DOHH2 (cell line): ENCODE measurements around the gene PAQR9.

Experiments used
- H3F3A ChIP-seq: fragments of 200-600 bp; sonication (generic), shearing (Covaris generic); 2 replicates; pipeline ENCODE4 v1.6.0; 2016; ENCODE audit warnings: antibody characterized with exemption, mild to moderate bottlenecking; ENCODE audit not compliant: control insufficient read depth, insufficient read depth
- H3K27ac ChIP-seq: fragments of 200-600 bp; sonication (generic); 2 replicates; pipeline ENCODE4 v1.5.1; 2014; ENCODE audit warnings: low read depth, mild to moderate bottlenecking, low read length, moderate library complexity
- H3K27me3 ChIP-seq: fragments of 200-600 bp; sonication (generic); 2 replicates; pipeline ENCODE4 v1.6.1; 2014; ENCODE audit warnings: mild to moderate bottlenecking, low read length, mixed read lengths; ENCODE audit not compliant: control insufficient read depth
- H3K36me3 ChIP-seq: fragments of 200-600 bp; sonication (generic); 2 replicates; pipeline ENCODE4 v1.6.1; 2014; ENCODE audit warnings: mild to moderate bottlenecking, low read length, moderate library complexity, mixed read lengths; ENCODE audit not compliant: control insufficient read depth
- H3K4me1 ChIP-seq: fragments of 200-600 bp; sonication (generic); 2 replicates; pipeline ENCODE4 v1.6.1; 2014; ENCODE audit warnings: mild to moderate bottlenecking, low read length, mixed read lengths; ENCODE audit not compliant: control insufficient read depth
- H3K4me2 ChIP-seq: fragments of 200-600 bp; sonication (generic); 2 replicates; pipeline ENCODE4 v1.6.0; 2014; ENCODE audit warnings: mild to moderate bottlenecking, low read length, moderate library complexity
- H3K4me3 ChIP-seq: fragments of 200-600 bp; sonication (generic); 2 replicates; pipeline ENCODE4 v1.5.1; 2014; ENCODE audit warnings: mild to moderate bottlenecking, low read length, mixed read lengths
- H3K79me2 ChIP-seq: fragments of 200-600 bp; sonication (generic); 2 replicates; pipeline ENCODE4 v1.6.1; 2014; ENCODE audit warnings: mild to moderate bottlenecking, low read length, mixed read lengths; ENCODE audit not compliant: control insufficient read depth
- H3K9me2 ChIP-seq: fragments of 200-600 bp; sonication (generic); replicated peaks from 2 replicates; pipeline ENCODE4 v1.6.1; 2014; ENCODE audit warnings: mild to moderate bottlenecking, low read length, mixed read lengths; ENCODE audit not compliant: control insufficient read depth
- H3K9me3 ChIP-seq: fragments of 200-600 bp; sonication (generic); 2 replicates; pipeline ENCODE4 v1.6.1; 2014; ENCODE audit warnings: antibody characterized with exemption, low read length, mixed read lengths; ENCODE audit not compliant: control insufficient read depth, insufficient read depth
- H4K20me1 ChIP-seq: fragments of 200-600 bp; sonication (generic); 2 replicates; pipeline ENCODE4 v1.6.0; 2014; ENCODE audit warnings: low read depth, mild to moderate bottlenecking, antibody characterized with exemption, low read length, moderate library complexity; ENCODE audit not compliant: control insufficient read depth, insufficient read depth
- EZH2phosphoT487 ChIP-seq: fragments of 200-600 bp; sonication (generic); IDR thresholded peaks from 2 replicates; pipeline ENCODE4 v1.6.1; 2017; ENCODE audit warnings: borderline replicate concordance, mild to moderate bottlenecking, antibody characterized with exemption, low read length, moderate library complexity, mixed read lengths
- TF ChIP-seq, protein P1 (sequence below): fragments of 200-600 bp; sonication (generic); IDR thresholded peaks from one replicate; pipeline ENCODE4 v1.5.1; 2014; ENCODE audit warnings: antibody characterized with exemption, mild to moderate bottlenecking, low read depth, low read length; ENCODE audit not compliant: poor library complexity, severe bottlenecking

The PAQR9 gene

DNA sequence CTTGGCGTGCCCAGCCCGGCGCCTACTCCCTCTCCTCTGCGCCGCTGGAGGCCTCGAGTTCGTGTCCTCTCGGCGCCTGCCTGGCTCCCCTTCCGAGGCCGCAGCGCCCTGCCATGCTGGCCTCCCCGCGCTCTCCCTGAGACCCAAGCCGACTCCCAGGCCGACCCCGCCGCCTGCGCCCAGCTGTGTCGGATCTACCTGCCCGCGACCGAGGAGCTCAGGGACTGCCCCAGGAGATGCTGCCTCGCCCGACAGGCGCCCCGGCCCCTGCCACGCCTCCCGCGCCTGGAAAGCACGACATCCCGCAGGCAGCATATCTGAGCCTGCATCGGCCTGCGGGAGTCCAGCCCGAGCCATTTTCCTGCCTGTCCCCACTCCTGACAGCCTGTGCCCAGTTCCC lies 16.1 kb downstream of the PAQR9 start:
- H3K36me3 ChIP-seq = no peaks in the 10 kb centered on the region
- H4K20me1 ChIP-seq = no peaks in the 10 kb centered on the region
- H3K4me2 ChIP-seq = no peak overlapping the region
- H3K9me2 ChIP-seq = no peaks in the 10 kb centered on the region
- TF ChIP-seq EZH2phosphoT487 = no peak
- TF ChIP-seq, protein P1, sequence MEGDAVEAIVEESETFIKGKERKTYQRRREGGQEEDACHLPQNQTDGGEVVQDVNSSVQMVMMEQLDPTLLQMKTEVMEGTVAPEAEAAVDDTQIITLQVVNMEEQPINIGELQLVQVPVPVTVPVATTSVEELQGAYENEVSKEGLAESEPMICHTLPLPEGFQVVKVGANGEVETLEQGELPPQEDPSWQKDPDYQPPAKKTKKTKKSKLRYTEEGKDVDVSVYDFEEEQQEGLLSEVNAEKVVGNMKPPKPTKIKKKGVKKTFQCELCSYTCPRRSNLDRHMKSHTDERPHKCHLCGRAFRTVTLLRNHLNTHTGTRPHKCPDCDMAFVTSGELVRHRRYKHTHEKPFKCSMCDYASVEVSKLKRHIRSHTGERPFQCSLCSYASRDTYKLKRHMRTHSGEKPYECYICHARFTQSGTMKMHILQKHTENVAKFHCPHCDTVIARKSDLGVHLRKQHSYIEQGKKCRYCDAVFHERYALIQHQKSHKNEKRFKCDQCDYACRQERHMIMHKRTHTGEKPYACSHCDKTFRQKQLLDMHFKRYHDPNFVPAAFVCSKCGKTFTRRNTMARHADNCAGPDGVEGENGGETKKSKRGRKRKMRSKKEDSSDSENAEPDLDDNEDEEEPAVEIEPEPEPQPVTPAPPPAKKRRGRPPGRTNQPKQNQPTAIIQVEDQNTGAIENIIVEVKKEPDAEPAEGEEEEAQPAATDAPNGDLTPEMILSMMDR = no peak
- no peaks in the 10 kb centered on the region for H3K9me3 ChIP-seq
- H3K4me1 ChIP-seq = no peaks in the 10 kb centered on the region
- no peaks in the 10 kb centered on the region for H3K79me2 ChIP-seq
- H3K4me3 ChIP-seq = no peak overlapping the region
- H3F3A ChIP-seq = no peaks in the 10 kb centered on the region
- no peak overlapping the region for H3K27ac ChIP-seq
- peaks cover 8% of the 10 kb centered on the region for H3K27me3 ChIP-seq

DNA sequence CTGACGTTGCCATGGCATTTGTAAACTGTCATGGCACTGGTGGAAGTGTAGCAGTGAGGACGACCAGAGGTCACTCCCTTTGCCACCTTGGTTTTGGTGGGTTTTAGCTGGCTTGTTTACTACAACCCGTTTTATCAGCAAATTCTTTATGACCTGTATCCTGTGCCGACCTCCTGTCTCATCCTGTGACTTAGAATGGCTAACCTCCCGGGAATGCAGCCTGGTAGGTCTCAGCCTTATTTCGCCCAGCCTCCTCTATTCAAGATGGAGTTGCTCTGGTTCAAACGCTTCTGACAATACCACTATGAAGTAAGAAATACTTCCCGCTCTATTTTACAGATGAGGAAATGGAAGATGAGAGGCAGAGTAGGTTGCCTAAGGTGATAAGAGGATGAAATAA lies 16.6 kb downstream of the PAQR9 start:
- no peaks in the 10 kb centered on the region for H3K9me2 ChIP-seq
- no peak overlapping the region for H3K27ac ChIP-seq
- H4K20me1 ChIP-seq = no peaks in the 10 kb centered on the region
- H3F3A ChIP-seq = no peaks in the 10 kb centered on the region
- no peak overlapping the region for H3K4me2 ChIP-seq
- peaks cover 8% of the 10 kb centered on the region for H3K27me3 ChIP-seq
- H3K79me2 ChIP-seq = no peaks in the 10 kb centered on the region
- H3K4me3 ChIP-seq = no peak overlapping the region
- H3K36me3 ChIP-seq = no peaks in the 10 kb centered on the region
- H3K9me3 ChIP-seq = no peaks in the 10 kb centered on the region
- H3K4me1 ChIP-seq = no peaks in the 10 kb centered on the region
- TF ChIP-seq, protein P1 = no peak

DNA sequence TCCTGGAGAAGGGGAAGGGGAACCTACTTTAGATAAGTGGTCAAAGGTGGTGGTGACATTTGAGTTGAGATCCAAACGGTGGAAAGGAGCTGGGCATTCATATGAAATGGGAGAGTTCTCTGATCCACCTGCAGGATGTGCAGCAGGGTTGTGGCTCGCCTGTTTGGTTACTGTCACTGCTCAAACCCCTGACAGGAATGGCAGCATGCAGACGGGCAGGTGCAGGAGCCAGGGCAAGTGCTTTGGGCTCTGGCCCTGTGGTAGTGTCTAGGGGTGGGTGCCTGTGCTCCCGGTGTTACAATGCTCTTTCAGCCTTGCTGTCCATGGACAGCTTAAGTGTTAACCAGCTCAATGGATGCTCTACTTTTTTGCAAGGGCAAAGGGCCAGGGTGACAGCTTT lies 18.5 kb downstream of the PAQR9 start:
- Histone ChIP-seq H3F3A (no peaks in the 10 kb centered on the region), H3K9me2 (no peaks in the 10 kb centered on the region), H3K4me1 (no peaks in the 10 kb centered on the region), H3K4me2 (no peak overlapping the region), H3K36me3 (no peaks in the 10 kb centered on the region), H3K4me3 (no peak overlapping the region), H3K9me3 (no peaks in the 10 kb centered on the region), H3K27ac (no peak overlapping the region), H3K27me3 (peaks cover 8% of the 10 kb centered on the region), H4K20me1 (no peaks in the 10 kb centered on the region), H3K79me2 (no peaks in the 10 kb centered on the region)
- no peak for TF ChIP-seq EZH2phosphoT487
- TF ChIP-seq, protein P1 = no peak

DNA sequence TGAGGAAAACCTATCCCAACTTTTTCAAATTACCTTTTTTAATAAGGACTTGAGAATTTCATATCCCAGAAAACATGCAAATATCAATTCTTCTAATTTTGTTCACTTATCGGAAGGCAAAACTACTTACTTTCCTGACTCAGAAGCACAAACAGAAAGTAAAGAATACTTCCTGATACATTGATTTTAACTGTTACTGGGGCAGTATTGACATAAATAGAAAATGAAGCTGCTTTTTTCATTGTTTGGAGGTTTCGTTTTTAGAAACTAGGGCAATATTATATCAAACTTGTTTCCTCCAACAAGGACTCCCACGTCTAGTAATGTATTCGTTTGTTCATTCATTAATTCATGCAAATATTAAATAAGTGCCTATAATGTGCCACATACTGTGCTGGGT lies 19.1 kb downstream of the PAQR9 start:
- H3K36me3 ChIP-seq = no peaks in the 10 kb centered on the region
- H3K4me3 ChIP-seq = no peak overlapping the region
- no peaks in the 10 kb centered on the region for H4K20me1 ChIP-seq
- H3K79me2 ChIP-seq = no peaks in the 10 kb centered on the region
- no peaks in the 10 kb centered on the region for H3K4me1 ChIP-seq
- TF ChIP-seq, protein P1 = no peak
- no peak for TF ChIP-seq EZH2phosphoT487
- no peaks in the 10 kb centered on the region for H3F3A ChIP-seq
- no peaks in the 10 kb centered on the region for H3K9me3 ChIP-seq
- no peaks in the 10 kb centered on the region for H3K9me2 ChIP-seq
- H3K27ac ChIP-seq = no peak overlapping the region
- peaks cover 8% of the 10 kb centered on the region; the same call in 1 of the 2 replicates for H3K27me3 ChIP-seq
- no peak overlapping the region for H3K4me2 ChIP-seq
